Measurements from ENCODE around the gene TRABD2B. TPM values are rescaled to one million over a fixed set of nuclear protein-coding genes. Genes with fewer than 3 reads are reported as not detected.

Gene TRABD2B
- polyA plus RNA-seq, 4 donors, result 17.0 to 21.6 (median 19.4) TPM

GRCh38 chr1:47914952-47915676 lies 82.1 kb downstream of the TRABD2B start:
- DNase-seq (ENCODE audit: low read depth in 4 of 4, low spot score in 3 of 4), result no peak

- no peak for DNase-seq (ENCODE audit: low read depth in 4 of 4, low spot score in 3 of 4)
Measured at GRCh38 chr1:47914218-47914938, 82.8 kb downstream of the TRABD2B start.

GRCh38 chr1:47913225-47913823 lies 83.9 kb downstream of the TRABD2B start:
- DNase-seq (ENCODE audit: low read depth in 4 of 4, low spot score in 3 of 4), result no peak

- no peak for DNase-seq (ENCODE audit: low read depth in 4 of 4, low spot score in 3 of 4)
Measured at GRCh38 chr1:47912756-47913155, 84.4 kb downstream of the TRABD2B start.

GRCh38 chr1:47911892-47912291 lies 85.3 kb downstream of the TRABD2B start:
- DNase-seq (ENCODE audit: low read depth in 4 of 4, low spot score in 3 of 4), result no peak

GRCh38 chr1:47911424-47911823 lies 85.8 kb downstream of the TRABD2B start:
- no peak for DNase-seq (ENCODE audit: low read depth in 4 of 4, low spot score in 3 of 4)

GRCh38 chr1:47908258-47908657 lies 88.9 kb downstream of the TRABD2B start:
- DNase-seq (ENCODE audit: low read depth in 4 of 4, low spot score in 3 of 4), result no peak

GRCh38 chr1:47907177-47907528 lies 90.0 kb downstream of the TRABD2B start:
- DNase-seq (ENCODE audit: low read depth in 4 of 4, low spot score in 3 of 4), result no peak

GRCh38 chr1:47906527-47907176 lies 90.5 kb downstream of the TRABD2B start:
- no peak for DNase-seq (ENCODE audit: low read depth in 4 of 4, low spot score in 3 of 4)

- no peak for DNase-seq (ENCODE audit: low read depth in 4 of 4, low spot score in 3 of 4)
Measured at GRCh38 chr1:47906009-47906432, 91.2 kb downstream of the TRABD2B start.

GRCh38 chr1:47903723-47904122 lies 93.5 kb downstream of the TRABD2B start:
- no peak for DNase-seq (ENCODE audit: low read depth in 4 of 4, low spot score in 3 of 4)

GRCh38 chr1:47901001-47901575 lies 96.1 kb downstream of the TRABD2B start:
- no peak for DNase-seq (ENCODE audit: low read depth in 4 of 4, low spot score in 3 of 4)

- no peak for DNase-seq (ENCODE audit: low read depth in 4 of 4, low spot score in 3 of 4)
Measured at GRCh38 chr1:47898133-47898845, 98.9 kb downstream of the TRABD2B start.

GRCh38 chr1:47895279-47896125 lies 101.7 kb downstream of the TRABD2B start:
- DNase-seq (ENCODE audit: low read depth in 4 of 4, low spot score in 3 of 4), result no peak

- DNase-seq (ENCODE audit: low read depth in 4 of 4, low spot score in 3 of 4), result no peak
Measured at GRCh38 chr1:47894410-47895278, 102.5 kb downstream of the TRABD2B start.

- DNase-seq (ENCODE audit: low read depth in 4 of 4, low spot score in 3 of 4), result no peak
Measured at GRCh38 chr1:47893412-47893811, 103.8 kb downstream of the TRABD2B start.

GRCh38 chr1:47890779-47891178 lies 106.4 kb downstream of the TRABD2B start:
- DNase-seq (ENCODE audit: low read depth in 4 of 4, low spot score in 3 of 4), result no peak

GRCh38 chr1:47888294-47888629 lies 108.9 kb downstream of the TRABD2B start:
- no peak for DNase-seq (ENCODE audit: low read depth in 4 of 4, low spot score in 3 of 4)
